Nephron (organoid): Measurements from ENCODE around the gene GPATCH8.
"Not testable (repeated sequence)": the region's sequence is repeated elsewhere in the genome, so short reads cannot be mapped to it uniquely, and the experiment has no call there.

Source experiments
- H3K27ac Mint-ChIP-seq, 3 experiments: 2 replicates each; pipeline ENCODE4 v1.8.0; 2020; ENCODE audit warnings: mixed read lengths in 3 of 3, mild to moderate bottlenecking in 2 of 3, moderate library complexity in 1 of 3
- H3K27me3 Mint-ChIP-seq: 2 replicates; pipeline ENCODE4 v1.8.0; 2021; ENCODE audit warnings: low read depth, mild to moderate bottlenecking, moderate library complexity, mixed read lengths
- H3K36me3 Mint-ChIP-seq: 2 replicates; pipeline ENCODE4 v1.8.0; 2020; ENCODE audit warnings: low read depth, mixed read lengths
- H3K4me1 Mint-ChIP-seq: 2 replicates; pipeline ENCODE4 v1.8.0; 2020; ENCODE audit warnings: mixed read lengths
- H3K4me3 Mint-ChIP-seq, 3 experiments: 2 replicates each; pipeline ENCODE4 v1.8.0; 2020; ENCODE audit warnings: mild to moderate bottlenecking in 3 of 3, mixed read lengths in 3 of 3, moderate library complexity in 2 of 3
- H3K9me3 Mint-ChIP-seq: 2 replicates; pipeline ENCODE4 v1.8.0; 2020; ENCODE audit warnings: mixed read lengths
- CTCF ChIP-seq, 3 experiments: fragments of 200-600 bp; sonication (generic); IDR thresholded peaks; one replicate each; pipeline ENCODE4 v1.5.0; 2021; ENCODE audit warnings: antibody characterized with exemption in 3 of 3; ENCODE audit not compliant: unreplicated experiment in 3 of 3

The GPATCH8 gene

DNA sequence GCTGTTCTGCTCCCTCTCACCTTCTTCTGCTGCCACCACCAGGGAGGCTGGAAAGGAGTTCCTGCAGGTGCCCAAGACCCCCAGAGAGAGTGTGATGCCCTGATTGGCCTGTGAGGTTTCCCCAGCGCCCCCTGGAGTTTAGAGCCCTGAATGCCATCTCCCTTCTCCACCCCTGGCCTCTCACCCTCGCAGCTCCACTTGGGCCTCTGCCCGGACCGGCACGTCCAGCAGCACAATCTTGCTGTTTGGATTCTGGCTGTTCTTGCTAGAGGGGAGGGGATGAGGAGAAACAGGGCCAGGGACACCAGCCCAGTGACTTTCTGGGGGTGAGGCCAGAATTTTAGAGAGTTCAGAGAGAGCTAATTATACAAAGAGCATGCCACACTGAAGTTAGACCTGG, 127.1 kb downstream of the GPATCH8 start:
- no peak overlapping the region for H3K4me3 Mint-ChIP-seq
- peaks cover 4% of the 10 kb centered on the region for H3K4me1 Mint-ChIP-seq
- TF ChIP-seq CTCF (IDR thresholded peaks at IDR 0.05; ENCODE audit: unreplicated experiment in 3 of 3) = peak in 2 of 3 experiments; percentile 29 to 48
- no peaks in the 10 kb centered on the region for H3K36me3 Mint-ChIP-seq
- H3K9me3 Mint-ChIP-seq = no peaks in the 10 kb centered on the region
- H3K27me3 Mint-ChIP-seq = peaks cover 22% of the 10 kb centered on the region
- H3K27ac Mint-ChIP-seq = no peak overlapping the region

GRCh38 chr17:44375196-44376017, 127.8 kb downstream of the GPATCH8 start:
- H3K36me3 Mint-ChIP-seq = no peaks in the 10 kb centered on the region

DNA sequence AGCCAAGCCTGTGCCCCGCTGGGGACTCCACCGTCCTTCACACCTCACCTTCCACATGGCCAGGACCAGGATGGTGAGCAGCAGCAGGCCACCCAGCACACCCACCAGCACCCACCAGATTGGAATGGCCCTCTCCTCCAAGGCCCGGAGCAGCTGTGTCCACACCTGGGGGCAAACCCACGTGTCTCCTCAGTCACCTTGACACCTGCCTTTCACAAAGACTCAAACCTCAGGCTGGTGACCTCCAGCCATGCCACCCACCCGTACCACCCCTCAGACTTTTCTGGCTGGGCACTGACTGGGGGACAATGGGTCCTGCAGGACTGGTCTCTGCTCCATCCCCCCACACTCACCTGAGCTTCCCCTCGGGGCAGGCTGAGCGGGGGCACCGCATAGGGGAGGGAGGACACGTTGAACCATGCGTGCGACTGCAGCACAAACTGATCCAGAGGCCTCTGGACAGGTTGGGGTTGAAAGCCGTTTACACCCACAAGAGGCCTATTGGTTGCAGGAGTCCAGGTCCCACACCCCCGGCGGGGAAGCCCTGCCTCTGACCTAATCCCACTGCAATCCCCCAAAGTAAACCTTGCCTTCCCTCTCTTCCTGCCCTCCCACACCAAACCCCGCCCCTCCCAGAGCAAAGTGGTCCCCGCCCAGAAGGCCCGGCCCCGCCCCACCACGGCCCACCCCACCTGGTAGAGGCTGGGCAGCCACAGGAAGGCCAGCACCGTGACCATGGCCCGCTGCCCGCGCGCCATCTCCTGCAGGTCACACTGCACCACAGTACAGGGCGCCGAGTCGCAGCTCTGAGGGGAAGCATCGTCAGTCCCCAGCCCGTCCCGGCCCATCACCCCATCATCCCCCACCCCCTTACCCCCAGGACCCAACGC, 128.7 kb downstream of the GPATCH8 start:
- Mint-ChIP-seq H3K36me3 (no peaks in the 10 kb centered on the region), H3K9me3 (no peaks in the 10 kb centered on the region), H3K27ac (no peak overlapping the region), H3K27me3 (peaks cover 22% of the 10 kb centered on the region), H3K4me3 (no peak overlapping the region), H3K4me1 (peaks cover 9% of the 10 kb centered on the region)
- TF ChIP-seq CTCF (IDR thresholded peaks at IDR 0.05; ENCODE audit: unreplicated experiment in 3 of 3) = no peak

More at GRCh38 chr17:44375196-44376017, 127.8 kb downstream of the GPATCH8 start:
- Mint-ChIP-seq H3K27ac (no peak overlapping the region), H3K4me3 (no peak overlapping the region), H3K9me3 (no peaks in the 10 kb centered on the region), H3K4me1 (peaks cover 4% of the 10 kb centered on the region), H3K27me3 (peaks cover 22% of the 10 kb centered on the region)
- TF ChIP-seq CTCF (IDR thresholded peaks at IDR 0.05; ENCODE audit: unreplicated experiment in 3 of 3) = no peak

- H3K4me3 Mint-ChIP-seq = no peak overlapping the region
- no peaks in the 10 kb centered on the region for H3K36me3 Mint-ChIP-seq
- H3K9me3 Mint-ChIP-seq = no peaks in the 10 kb centered on the region
- no peak overlapping the region for H3K27ac Mint-ChIP-seq
- H3K27me3 Mint-ChIP-seq = peaks cover 29% of the 10 kb centered on the region
- peaks cover 19% of the 10 kb centered on the region for H3K4me1 Mint-ChIP-seq
- TF ChIP-seq CTCF (IDR thresholded peaks at IDR 0.05; ENCODE audit: unreplicated experiment in 3 of 3) = no peak
Observed at GRCh38 chr17:44372036-44372435, 131.2 kb downstream of the GPATCH8 start.

- H3K36me3 Mint-ChIP-seq, H3K9me3 Mint-ChIP-seq: not testable (repeated sequence)
- Mint-ChIP-seq H3K4me3 (peak overlapping the region in 1 of 3 experiments; percentile 16), H3K27ac (peak overlapping the region in 2 of 3 experiments; percentile 48 to 74), H3K4me1 (peaks cover 15% of the 10 kb centered on the region), H3K27me3 (peaks cover 30% of the 10 kb centered on the region)
Observed at GRCh38 chr17:44369414-44370023, 133.7 kb downstream of the GPATCH8 start.

DNA sequence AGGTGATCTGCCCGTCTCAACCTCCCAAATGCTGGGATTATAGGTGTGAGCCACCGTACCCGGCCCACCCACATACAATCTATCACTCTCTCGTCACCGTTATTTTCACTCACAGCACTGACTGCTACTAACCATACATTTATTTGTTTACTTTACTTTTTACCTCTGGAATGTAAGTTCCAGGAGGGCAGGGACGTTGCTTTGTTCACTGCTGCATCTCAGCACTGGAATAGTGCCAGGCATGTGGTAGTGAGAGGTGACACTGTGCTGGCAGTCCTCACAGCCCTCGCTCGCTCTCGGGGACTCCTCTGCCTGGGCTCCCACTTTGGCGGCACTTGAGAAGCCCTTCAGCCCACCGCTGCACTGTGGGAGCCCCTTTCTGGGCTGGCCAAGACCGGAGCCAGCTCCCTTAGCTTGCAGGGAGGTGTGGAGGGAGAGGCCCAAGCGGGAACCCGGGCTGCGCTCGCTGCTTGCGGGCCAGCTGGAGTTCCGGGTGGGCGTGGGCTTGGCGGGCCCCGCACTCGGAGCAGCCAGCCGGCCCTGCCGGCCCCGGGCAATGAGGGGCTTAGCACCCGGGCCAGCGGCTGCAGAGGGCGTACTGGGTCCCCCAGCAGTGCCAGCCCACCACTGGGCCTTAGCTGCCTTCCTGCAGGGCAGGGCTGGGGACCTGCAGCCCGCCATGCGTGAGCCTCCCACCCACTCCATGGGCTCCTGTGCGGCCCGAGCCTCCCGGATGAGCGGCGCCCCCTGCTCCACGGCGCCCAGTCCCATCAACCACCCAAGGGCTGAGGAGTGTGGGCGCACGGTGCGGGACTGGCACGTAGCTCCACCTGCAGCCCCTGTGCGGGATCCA, 134.6 kb downstream of the GPATCH8 start:
- H3K9me3 Mint-ChIP-seq, H3K36me3 Mint-ChIP-seq, H3K27ac Mint-ChIP-seq: not testable (repeated sequence)
- Mint-ChIP-seq H3K4me1 (peaks cover 15% of the 10 kb centered on the region), H3K4me3 (peak overlapping the region in 2 of 3 experiments; percentile 47 to 50), H3K27me3 (peaks cover 29% of the 10 kb centered on the region)
